GM23248 (cell line): ENCODE data around the gene PRPF38A.

Source experiments
- EZH2 ChIP-seq: fragments of 200-600 bp; sonication (generic); IDR thresholded peaks from 2 replicates; pipeline ENCODE4 v1.6.1; 2018; ENCODE audit warnings: antibody characterized with exemption, mild to moderate bottlenecking; ENCODE audit not compliant: insufficient read depth, poor library complexity, severe bottlenecking
- EZH2phosphoT487 ChIP-seq: fragments of 200-600 bp; sonication (generic); IDR thresholded peaks from 2 replicates; pipeline ENCODE4 v1.6.1; 2018; ENCODE audit warnings: antibody characterized with exemption, moderate library complexity, mild to moderate bottlenecking, low read depth; ENCODE audit not compliant: insufficient read depth

DNA sequence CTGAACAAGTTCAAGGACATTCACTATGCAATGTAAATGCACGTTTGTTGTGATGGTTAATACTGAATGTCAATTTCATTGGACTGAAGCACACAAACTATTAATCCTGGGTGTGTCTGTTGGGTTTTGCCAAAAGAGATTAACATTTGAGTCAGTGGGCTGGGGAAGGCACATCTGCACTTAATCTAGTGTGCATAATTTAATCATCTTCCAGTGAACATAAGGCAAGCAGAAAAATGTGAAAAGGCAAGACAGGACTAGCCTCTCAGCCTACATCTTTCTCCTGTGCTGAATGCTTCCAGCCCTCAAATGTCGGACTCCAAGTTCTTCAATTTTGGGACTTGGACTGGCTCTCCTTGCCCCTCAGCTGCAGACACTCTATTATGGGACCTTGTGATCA, 40.1 kb downstream of the PRPF38A start:
- TF ChIP-seq EZH2 (no peak), EZH2phosphoT487 (no peak)
